Keratinocyte (primary cell): ENCODE results near the gene BDKRB1. TPM values are rescaled to one million over a fixed set of nuclear protein-coding genes. Genes with fewer than 3 reads are reported as not detected.

Source experiments
- DNase-seq: peaks from one replicate; pipeline ENCODE4 v3.0.0-alpha.2; 2011; ENCODE audit warnings: low read depth, missing footprints, low spot score
- FAIRE-seq: peaks from 2 replicates; lab custom pipeline; 2011; peaks lifted over from hg19 to GRCh38; lab: Jason Lieb, UNC
- H2AFZ ChIP-seq: 2 replicates; pipeline ENCODE4 v1.6.0; 2012; ENCODE audit warnings: low read length, control low read depth, inconsistent platforms; ENCODE audit not compliant: control insufficient read depth
- H3K27ac ChIP-seq: 2 replicates; pipeline ENCODE4 v1.5.1; 2011; ENCODE audit warnings: low read length; ENCODE audit not compliant: control insufficient read depth, insufficient read depth
- H3K27me3 ChIP-seq: 3 replicates; pipeline ENCODE4 v1.6.0; 2011; ENCODE audit warnings: low read length; ENCODE audit not compliant: control insufficient read depth, insufficient read depth; ENCODE audit errors: extremely low read depth
- H3K36me3 ChIP-seq, 2 experiments: 2 replicates in 1 of 2; 3 replicates in 1 of 2; pipeline ENCODE4 v1.5.1; 2011; ENCODE audit warnings: low read length in 2 of 2, mild to moderate bottlenecking in 1 of 2; ENCODE audit not compliant: control insufficient read depth in 2 of 2, insufficient read depth in 2 of 2; ENCODE audit errors: extremely low read depth in 1 of 2
- H3K4me1 ChIP-seq: 3 replicates; pipeline ENCODE4 v1.5.1; 2011; ENCODE audit warnings: low read length; ENCODE audit not compliant: control insufficient read depth, insufficient read depth; ENCODE audit errors: extremely low read depth
- H3K4me2 ChIP-seq: 3 replicates; pipeline ENCODE4 v1.6.0; 2011; ENCODE audit warnings: low read depth, low read length; ENCODE audit not compliant: control insufficient read depth, insufficient read depth; ENCODE audit errors: extremely low read depth
- H3K4me3 ChIP-seq, 3 experiments: fragments of 200-600 bp in 1 of 3; sonication (generic) in 1 of 3; 2 replicates in 2 of 3; 3 replicates in 1 of 3; pipeline ENCODE4 v1.5.1; 2011 to 2016; ENCODE audit warnings: low read length in 3 of 3, mild to moderate bottlenecking in 3 of 3, control low read depth in 2 of 3, inconsistent platforms in 1 of 3, low read depth in 1 of 3, mixed read lengths in 1 of 3, mixed run types in 1 of 3, moderate library complexity in 1 of 3; ENCODE audit not compliant: control insufficient read depth in 2 of 3, insufficient read depth in 2 of 3; ENCODE audit errors: extremely low read depth in 1 of 3
- H3K79me2 ChIP-seq: 2 replicates; pipeline ENCODE4 v1.6.0; 2012; ENCODE audit warnings: low read length; ENCODE audit not compliant: control insufficient read depth, insufficient read depth
- H3K9ac ChIP-seq: 3 replicates; pipeline ENCODE4 v1.6.0; 2011; ENCODE audit warnings: low read length; ENCODE audit not compliant: control insufficient read depth, insufficient read depth; ENCODE audit errors: extremely low read depth
- H3K9me1 ChIP-seq: 3 replicates; pipeline ENCODE4 v1.6.0; 2011; ENCODE audit warnings: low read length; ENCODE audit not compliant: control insufficient read depth, insufficient read depth; ENCODE audit errors: extremely low read depth
- H3K9me3 ChIP-seq: 2 replicates; pipeline ENCODE4 v1.5.1; 2012; ENCODE audit warnings: low read depth, low read length; ENCODE audit not compliant: control insufficient read depth
- H4K20me1 ChIP-seq: 3 replicates; pipeline ENCODE4 v1.6.0; 2011; ENCODE audit warnings: low read length; ENCODE audit not compliant: control insufficient read depth, insufficient read depth; ENCODE audit errors: extremely low read depth
- EZH2 ChIP-seq: IDR thresholded peaks from one replicate; pipeline ENCODE4 v1.6.1; 2012; ENCODE audit warnings: inconsistent platforms, mild to moderate bottlenecking, low read length, moderate library complexity
- dilution Hi-C: fragments of 300-500 bp; cut with MboI; formaldehyde crosslinking; loops from one replicate; pipeline ENCODE4 v1.7.0; 2020; ENCODE audit warnings: low sequenced_read_pairs; ENCODE audit not compliant: extremely low pct_ligation_motif_present
- polyA plus RNA-seq, 5 experiments: library from polyadenylated mRNA; depleted of rRNA in 3 of 5; stranded (reverse) in 3 of 5; stranded (forward) in 1 of 5; unstranded in 1 of 5; fragments of >200 nt; gene quantifications; 1 replicate in 1 of 5; 2 replicates in 3 of 5; 3 replicates in 1 of 5; pipeline versions ENCODE4 v1.2.1 to v1.2.3, GENCODE V29; 2011 to 2012; ENCODE audit warnings: missing spikeins in 2 of 5, low read depth in 1 of 5, low replicate concordance in 1 of 5
- TF ChIP-seq, protein P1 (sequence below), 3 experiments: IDR thresholded peaks in 1 of 3; conservative IDR thresholded peaks in 1 of 3; optimal IDR thresholded peaks in 1 of 3; 2 replicates in 2 of 3; 3 replicates in 1 of 3; pipeline versions ENCODE3 to v1.5.1; 2011; ENCODE audit warnings: low read length in 3 of 3, mild to moderate bottlenecking in 3 of 3, moderate library complexity in 2 of 3, control low read depth in 1 of 3, inconsistent platforms in 1 of 3; ENCODE audit not compliant: insufficient read depth in 2 of 3; ENCODE audit errors: extremely low read depth in 1 of 3

The BDKRB1 gene
- polyA plus RNA-seq, 1 donor (not counting 4 experiments of a cell fraction or from before 2014, with no cell fraction given), result 3.4 TPM

DNA sequence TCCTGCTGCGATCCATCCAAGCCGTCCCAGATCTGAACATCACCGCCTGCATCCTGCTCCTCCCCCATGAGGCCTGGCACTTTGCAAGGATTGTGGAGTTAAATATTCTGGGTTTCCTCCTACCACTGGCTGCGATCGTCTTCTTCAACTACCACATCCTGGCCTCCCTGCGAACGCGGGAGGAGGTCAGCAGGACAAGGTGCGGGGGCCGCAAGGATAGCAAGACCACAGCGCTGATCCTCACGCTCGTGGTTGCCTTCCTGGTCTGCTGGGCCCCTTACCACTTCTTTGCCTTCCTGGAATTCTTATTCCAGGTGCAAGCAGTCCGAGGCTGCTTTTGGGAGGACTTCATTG lies 8.2 kb downstream of the BDKRB1 start:
- Histone ChIP-seq H3K9me1 (no peaks in the 10 kb centered on the region), H3K9me3 (no peaks in the 10 kb centered on the region), H3K79me2 (no peaks in the 10 kb centered on the region), H3K9ac (no peak overlapping the region), H3K4me3 (no peak overlapping the region), H3K36me3 (no peaks in the 10 kb centered on the region), H3K4me1 (peaks cover 24% of the 10 kb centered on the region), H4K20me1 (no peaks in the 10 kb centered on the region), H3K27ac (no peak overlapping the region), H3K27me3 (no peaks in the 10 kb centered on the region), H2AFZ (no peak overlapping the region), H3K4me2 (no peak overlapping the region)
- TF ChIP-seq, protein P1, sequence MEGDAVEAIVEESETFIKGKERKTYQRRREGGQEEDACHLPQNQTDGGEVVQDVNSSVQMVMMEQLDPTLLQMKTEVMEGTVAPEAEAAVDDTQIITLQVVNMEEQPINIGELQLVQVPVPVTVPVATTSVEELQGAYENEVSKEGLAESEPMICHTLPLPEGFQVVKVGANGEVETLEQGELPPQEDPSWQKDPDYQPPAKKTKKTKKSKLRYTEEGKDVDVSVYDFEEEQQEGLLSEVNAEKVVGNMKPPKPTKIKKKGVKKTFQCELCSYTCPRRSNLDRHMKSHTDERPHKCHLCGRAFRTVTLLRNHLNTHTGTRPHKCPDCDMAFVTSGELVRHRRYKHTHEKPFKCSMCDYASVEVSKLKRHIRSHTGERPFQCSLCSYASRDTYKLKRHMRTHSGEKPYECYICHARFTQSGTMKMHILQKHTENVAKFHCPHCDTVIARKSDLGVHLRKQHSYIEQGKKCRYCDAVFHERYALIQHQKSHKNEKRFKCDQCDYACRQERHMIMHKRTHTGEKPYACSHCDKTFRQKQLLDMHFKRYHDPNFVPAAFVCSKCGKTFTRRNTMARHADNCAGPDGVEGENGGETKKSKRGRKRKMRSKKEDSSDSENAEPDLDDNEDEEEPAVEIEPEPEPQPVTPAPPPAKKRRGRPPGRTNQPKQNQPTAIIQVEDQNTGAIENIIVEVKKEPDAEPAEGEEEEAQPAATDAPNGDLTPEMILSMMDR (optimal IDR thresholded peaks at IDR 0.05 in 1 of 3, IDR thresholded peaks at IDR 0.05 in 1 of 3, conservative IDR thresholded peaks at IDR 0.05 in 1 of 3; ENCODE audit: extremely low read depth in 1 of 3, insufficient read depth in 2 of 3, low read length in 3 of 3), result no peak
- TF ChIP-seq EZH2, result no peak
- FAIRE-seq, result no peak
- dilution Hi-C loops, result no loop called here
- no peak for DNase-seq

DNA sequence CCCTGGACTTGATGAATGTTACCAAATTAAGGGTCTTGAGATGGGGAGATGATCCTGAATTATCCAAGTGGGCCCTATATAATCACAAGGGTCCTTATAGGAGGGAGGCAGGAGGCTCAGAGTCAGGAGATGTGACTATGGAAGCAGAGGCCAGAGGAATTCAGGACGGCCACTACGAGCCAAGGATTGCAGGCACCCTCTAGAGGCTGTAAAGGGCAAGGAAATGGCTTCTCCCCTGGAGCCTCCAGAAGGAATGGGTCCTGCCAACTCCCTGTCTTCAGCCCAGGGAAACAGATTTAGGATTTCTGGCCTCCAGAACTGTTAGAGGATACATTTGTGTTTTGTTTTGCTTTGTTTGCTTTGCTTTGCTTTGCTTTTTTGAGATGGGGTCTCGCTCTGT lies 8.8 kb downstream of the BDKRB1 start:
- DNase-seq (no peak), FAIRE-seq (no peak)
- H2AFZ ChIP-seq, result no peak overlapping the region
- no peaks in the 10 kb centered on the region for H3K27me3 ChIP-seq
- no peaks in the 10 kb centered on the region for H3K79me2 ChIP-seq
- peaks cover 31% of the 10 kb centered on the region for H3K4me1 ChIP-seq
- H3K9ac ChIP-seq, result no peak overlapping the region
- H3K4me3 ChIP-seq, result no peak overlapping the region
- no peak for TF ChIP-seq EZH2
- TF ChIP-seq, protein P1 (optimal IDR thresholded peaks at IDR 0.05 in 1 of 3, IDR thresholded peaks at IDR 0.05 in 1 of 3, conservative IDR thresholded peaks at IDR 0.05 in 1 of 3; ENCODE audit: extremely low read depth in 1 of 3, insufficient read depth in 2 of 3, low read length in 3 of 3), result peak; percentile 46 to 67 (median 55)
- dilution Hi-C loops, result no loop called here
- H3K27ac ChIP-seq, result no peak overlapping the region
- no peaks in the 10 kb centered on the region for H4K20me1 ChIP-seq
- no peak overlapping the region for H3K4me2 ChIP-seq
- no peaks in the 10 kb centered on the region for H3K9me1 ChIP-seq
- H3K36me3 ChIP-seq, result no peaks in the 10 kb centered on the region
- H3K9me3 ChIP-seq, result no peaks in the 10 kb centered on the region
